GM19468 (cell line): ENCODE results near the gene MMP24OS.
A peak's percentile ranks its signal among the peaks of the same experiment; 100 is the strongest.
"Not testable (repeated sequence)": the region's sequence is repeated elsewhere in the genome, so short reads cannot be mapped to it uniquely, and the experiment has no call there.

Experiments used
- ATAC-seq: cut with Tn5 transposase; IDR thresholded peaks from one replicate; pipeline ENCODE4 v1.9.1; 2021; ENCODE audit warnings: mild to moderate bottlenecking, moderate library complexity, moderate number of reproducible peaks; ENCODE audit not compliant: unreplicated experiment; ENCODE audit errors: extremely low read depth

Gene MMP24OS

GRCh38 chr20:35277531-35278395 is at the start of gene MMP24OS:
Gene MMP24OS (minus strand): TSS chr20:35278122. CDS start chr20:35277929, 193 bp downstream.
- ATAC-seq = peak; percentile 85

DNA sequence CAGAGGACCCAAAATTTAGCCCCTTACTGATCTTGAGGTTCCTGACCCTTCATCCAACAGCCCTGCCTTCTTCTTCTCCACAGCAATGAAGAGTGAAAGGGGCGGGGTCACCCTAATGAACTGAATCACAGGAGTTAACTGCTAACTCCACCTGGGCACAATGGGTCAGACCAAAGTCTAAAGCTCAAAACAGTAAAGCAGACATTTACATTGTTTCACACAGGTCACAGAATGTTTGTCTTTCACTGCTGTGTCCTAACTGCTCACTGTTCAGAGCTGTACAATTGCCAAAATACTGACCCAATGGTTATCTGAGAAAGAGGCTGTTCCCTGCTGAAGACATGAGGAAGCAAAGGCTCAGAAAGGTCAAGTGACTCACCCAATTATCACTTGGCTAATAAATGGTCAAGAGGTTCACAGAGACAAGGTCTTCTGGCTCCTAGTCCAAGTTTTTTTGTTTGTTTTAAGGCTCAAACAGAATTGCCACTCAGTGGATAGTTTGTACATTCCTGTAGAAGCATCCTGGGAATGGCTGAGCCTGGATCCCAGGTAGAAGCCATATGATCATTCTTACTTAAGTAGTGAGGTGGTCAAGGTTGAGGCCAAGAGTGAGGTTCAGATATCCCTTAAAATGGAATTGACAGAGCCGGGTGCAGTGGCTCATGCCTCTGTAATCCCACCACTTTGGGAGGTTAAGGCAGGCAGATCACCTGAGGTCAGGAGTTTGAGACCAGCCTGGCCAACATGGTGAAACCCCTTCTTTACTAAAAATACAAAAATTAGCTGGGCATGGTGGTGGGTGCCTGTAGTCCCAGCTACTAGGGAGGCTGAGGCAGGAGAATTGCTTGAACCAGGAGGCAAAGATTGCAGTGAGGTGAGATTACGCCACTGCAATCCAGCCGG is 49.4 kb upstream of the MMP24OS start:
- ATAC-seq = no peak

DNA sequence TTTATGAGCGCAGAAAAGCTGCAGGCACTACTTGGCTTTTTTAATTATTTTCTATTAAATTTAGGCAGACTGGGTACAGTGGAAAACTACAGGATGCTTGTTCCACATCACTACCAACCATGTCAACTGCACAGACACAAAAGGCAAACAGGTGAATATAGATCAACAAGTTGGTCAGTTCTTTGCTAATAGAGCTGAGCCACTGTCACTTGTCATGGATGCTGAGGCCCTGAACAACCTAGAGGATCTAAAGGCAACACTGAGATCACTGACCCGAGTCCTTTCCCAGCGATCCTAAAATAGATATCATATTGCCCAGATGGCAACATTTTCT is 48.8 kb upstream of the MMP24OS start:
- no peak for ATAC-seq

GRCh38 chr20:35326021-35326739 is 48.3 kb upstream of the MMP24OS start:
- no peak for ATAC-seq

DNA sequence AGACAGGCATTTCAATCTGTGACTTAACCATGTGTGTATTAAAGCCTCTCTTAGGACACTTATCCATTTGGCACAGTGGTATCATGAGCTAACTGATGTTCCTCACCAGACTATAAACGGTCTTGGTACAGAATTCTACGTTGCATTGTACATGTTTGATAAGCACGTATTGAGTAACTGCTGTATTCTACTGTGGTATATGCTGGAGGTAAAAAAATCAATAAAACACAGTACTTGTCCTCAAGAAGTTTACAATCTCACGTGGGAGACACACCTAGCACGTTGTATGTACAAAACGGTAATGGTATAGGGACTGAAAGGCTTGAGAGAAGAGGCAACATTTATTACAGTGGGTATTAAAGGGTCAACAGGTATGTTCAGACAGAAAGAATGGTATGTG is 47.5 kb upstream of the MMP24OS start:
- ATAC-seq = no peak

DNA sequence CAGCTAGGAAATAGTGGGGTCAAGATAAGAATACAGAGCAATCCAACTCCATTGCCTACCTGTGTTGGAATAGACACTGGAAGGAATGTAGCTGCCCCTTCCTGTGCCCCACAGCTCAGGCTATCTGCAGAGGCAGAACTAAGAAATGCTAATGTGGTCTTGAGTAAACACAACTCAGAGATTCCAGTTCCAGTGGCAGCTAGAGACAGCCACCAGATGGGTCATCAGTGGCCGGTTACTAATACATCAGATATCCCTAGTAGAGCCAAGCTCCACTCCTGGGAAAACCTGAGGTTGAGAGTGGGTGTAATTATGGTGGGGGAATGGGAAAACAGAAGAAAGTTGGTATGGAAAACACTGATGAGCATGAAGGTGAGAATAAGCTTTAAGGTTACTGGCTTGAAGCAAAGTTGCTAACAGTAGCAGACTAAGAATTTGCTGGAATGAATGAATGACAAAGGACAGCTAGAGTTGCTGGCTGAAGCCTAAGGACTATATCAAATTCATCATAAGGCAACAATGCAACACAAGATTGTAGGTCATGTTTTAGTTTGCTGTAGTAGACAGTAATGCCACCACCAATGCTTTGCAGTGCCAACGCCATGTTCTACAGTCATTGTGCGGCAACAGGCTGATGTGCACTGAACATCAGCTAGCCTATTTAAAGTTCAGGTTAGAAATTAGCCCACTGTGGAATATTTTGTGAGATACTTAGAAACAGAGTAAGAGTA is 42.6 kb upstream of the MMP24OS start:
- no peak for ATAC-seq

GRCh38 chr20:35319871-35320197 is 41.9 kb upstream of the MMP24OS start:
- ATAC-seq = no peak

DNA sequence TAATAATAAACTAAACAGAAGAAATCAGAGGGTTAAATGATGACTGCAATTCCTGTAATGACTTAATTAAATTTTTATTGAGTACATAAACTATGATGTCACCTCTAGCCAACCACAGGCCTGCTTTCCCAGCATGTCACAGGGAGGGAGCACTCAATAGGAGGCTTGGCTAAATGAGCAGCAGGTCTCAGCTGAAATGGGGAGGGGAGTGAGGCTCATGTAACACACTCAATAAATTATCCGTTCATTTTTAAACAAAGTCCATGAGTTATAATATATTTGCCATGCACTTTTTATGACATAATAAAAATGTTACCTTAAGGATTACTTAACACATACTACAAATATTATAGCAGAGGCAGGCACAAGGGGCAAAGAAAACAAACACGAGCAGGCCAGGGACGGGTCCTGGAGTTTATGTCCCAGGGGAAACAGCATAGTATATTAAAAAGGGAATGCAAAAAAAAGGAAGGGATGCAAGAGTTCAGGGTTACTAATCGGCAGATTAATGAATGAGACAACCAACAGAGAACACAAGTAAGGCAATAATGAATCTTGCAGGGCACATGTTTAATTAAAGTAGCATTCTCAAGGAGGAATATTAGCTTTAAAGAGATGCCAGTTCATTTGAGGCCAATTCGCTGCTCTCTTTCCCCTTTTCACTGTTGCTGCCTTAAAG is 41.4 kb upstream of the MMP24OS start:
- no peak for ATAC-seq

- no peak for ATAC-seq
Observed at GRCh38 chr20:35318502-35319157, 40.7 kb upstream of the MMP24OS start.

GRCh38 chr20:35317416-35318210 is 39.7 kb upstream of the MMP24OS start:
- ATAC-seq = no peak

- ATAC-seq = no peak
Observed at GRCh38 chr20:35316086-35316485, 38.2 kb upstream of the MMP24OS start.

GRCh38 chr20:35315632-35316020 is 37.7 kb upstream of the MMP24OS start:
- ATAC-seq = not testable (repeated sequence)

GRCh38 chr20:35314816-35315631 is 37.1 kb upstream of the MMP24OS start:
- ATAC-seq = no peak

DNA sequence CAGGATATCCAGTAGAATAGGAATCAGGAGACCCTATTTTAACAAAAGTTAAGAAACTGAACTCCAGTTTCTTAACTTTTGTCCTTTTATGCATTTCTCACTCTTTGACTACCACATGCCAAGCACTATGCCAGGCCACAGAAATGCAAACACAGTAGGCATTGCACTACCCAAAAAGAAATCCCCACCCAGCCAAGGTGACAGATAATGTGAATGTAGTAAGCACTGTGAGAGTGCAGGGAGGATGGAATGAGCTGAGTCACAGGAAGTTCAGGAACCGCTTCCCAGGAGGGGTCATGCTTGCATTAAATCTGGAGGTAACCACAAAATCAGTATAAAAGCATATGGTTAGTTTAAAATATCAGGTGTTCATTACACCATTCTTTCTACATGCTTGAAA is 34.4 kb upstream of the MMP24OS start:
- no peak for ATAC-seq

GRCh38 chr20:35311822-35312221 is 33.9 kb upstream of the MMP24OS start:
- ATAC-seq = no peak

GRCh38 chr20:35311409-35311808 is 33.5 kb upstream of the MMP24OS start:
- no peak for ATAC-seq
